GM19397 (cell line): ENCODE data around the gene CALML3.
"Not testable (repeated sequence)": the region's sequence is repeated elsewhere in the genome, so short reads cannot be mapped to it uniquely, and the experiment has no call there.

ENCODE experiments used
- ATAC-seq: cut with Tn5 transposase; IDR thresholded peaks from one replicate; pipeline ENCODE4 v1.9.1; 2021; ENCODE audit warnings: mild to moderate bottlenecking, moderate library complexity; ENCODE audit not compliant: unreplicated experiment

The CALML3 gene

GRCh38 chr10:5552376-5553321 lies 27.9 kb downstream of the CALML3 start:
- ATAC-seq, result no peak

- ATAC-seq, result no peak
Observed at GRCh38 chr10:5553400-5554170, 28.8 kb downstream of the CALML3 start.

- no peak for ATAC-seq
Observed at GRCh38 chr10:5555021-5555510, 30.3 kb downstream of the CALML3 start.

- no peak for ATAC-seq
Observed at GRCh38 chr10:5555881-5556280, 31.1 kb downstream of the CALML3 start.

GRCh38 chr10:5556576-5556975 lies 31.8 kb downstream of the CALML3 start:
- no peak for ATAC-seq

GRCh38 chr10:5557040-5557721 lies 32.4 kb downstream of the CALML3 start:
- ATAC-seq, result no peak

GRCh38 chr10:5557799-5558771 lies 33.3 kb downstream of the CALML3 start:
- ATAC-seq, result no peak

GRCh38 chr10:5559022-5559421 lies 34.3 kb downstream of the CALML3 start:
- not testable (repeated sequence) for ATAC-seq

- ATAC-seq, result no peak
Observed at GRCh38 chr10:5559642-5560141, 34.9 kb downstream of the CALML3 start.

- ATAC-seq, result no peak
Observed at GRCh38 chr10:5560142-5560816, 35.5 kb downstream of the CALML3 start.

GRCh38 chr10:5560817-5561703 lies 36.3 kb downstream of the CALML3 start:
- ATAC-seq, result no peak

GRCh38 chr10:5561704-5562645 lies 37.2 kb downstream of the CALML3 start:
- ATAC-seq, result no peak

- ATAC-seq, result no peak
Observed at GRCh38 chr10:5563321-5563961, 38.7 kb downstream of the CALML3 start.

- no peak for ATAC-seq
Observed at GRCh38 chr10:5563991-5564536, 39.3 kb downstream of the CALML3 start.

- no peak for ATAC-seq
Observed at GRCh38 chr10:5564537-5565204, 39.9 kb downstream of the CALML3 start.

GRCh38 chr10:5565205-5565545 lies 40.4 kb downstream of the CALML3 start:
- ATAC-seq, result no peak
